HEK293 (cell line): Measurements from ENCODE around the gene MED29.

ENCODE experiments used
- BCL11A ChIP-seq: fragments of 450-650 bp; formaldehyde crosslinking; IDR thresholded peaks from 2 replicates; pipeline ENCODE4 v1.5.1; 2016; ENCODE audit warnings: low read depth, missing biosample characterization, missing genetic modification characterization
- HOXC10 ChIP-seq: sonication (generic); formaldehyde crosslinking; IDR thresholded peaks from 2 replicates; pipeline ENCODE4 v1.8.1; 2023; ENCODE audit warnings: mild to moderate bottlenecking, missing genetic modification reagents
- HOXD13 ChIP-seq: sonication (generic); formaldehyde crosslinking; IDR thresholded peaks from 2 replicates; pipeline ENCODE4 v1.8.0; 2022; ENCODE audit warnings: missing genetic modification reagents, borderline replicate concordance
- OSR2 ChIP-seq: fragments of 450-650 bp; formaldehyde crosslinking; IDR thresholded peaks from 2 replicates; pipeline ENCODE4 v1.5.1; 2016; ENCODE audit warnings: missing biosample characterization, missing genetic modification characterization
- SP2 ChIP-seq: fragments of 450-650 bp; formaldehyde crosslinking; IDR thresholded peaks from 2 replicates; pipeline ENCODE4 v1.5.1; 2016; ENCODE audit warnings: missing biosample characterization, missing genetic modification characterization
- ZFHX2 ChIP-seq: fragments of 450-650 bp; formaldehyde crosslinking; conservative IDR thresholded peaks from 2 replicates; pipeline ENCODE4 v1.5.1; 2016; ENCODE audit warnings: missing biosample characterization, missing genetic modification characterization
- ZFP69B ChIP-seq: fragments of 450-650 bp; formaldehyde crosslinking; IDR thresholded peaks from 2 replicates; pipeline ENCODE4 v1.5.1; 2016; ENCODE audit warnings: missing biosample characterization, missing genetic modification characterization
- ZNF132 ChIP-seq: fragments of 450-650 bp; formaldehyde crosslinking; IDR thresholded peaks from 2 replicates; pipeline ENCODE4 v1.5.1; 2017; ENCODE audit warnings: missing biosample characterization, missing genetic modification characterization, borderline replicate concordance
- ZNF133 ChIP-seq: fragments of 450-650 bp; formaldehyde crosslinking; IDR thresholded peaks from 2 replicates; pipeline ENCODE4 v1.5.1; 2016; ENCODE audit warnings: missing biosample characterization, missing genetic modification characterization
- ZNF221 ChIP-seq: fragments of 450-650 bp; formaldehyde crosslinking; IDR thresholded peaks from 2 replicates; pipeline ENCODE4 v1.5.1; 2017; ENCODE audit warnings: missing biosample characterization, missing genetic modification characterization, borderline replicate concordance
- ZNF23 ChIP-seq: fragments of 450-650 bp; formaldehyde crosslinking; IDR thresholded peaks from 2 replicates; pipeline ENCODE4 v1.5.1; 2016; ENCODE audit warnings: missing biosample characterization, missing genetic modification characterization, borderline replicate concordance
- ZNF341 ChIP-seq: fragments of 450-650 bp; formaldehyde crosslinking; IDR thresholded peaks from 2 replicates; pipeline ENCODE4; 2016; ENCODE audit warnings: low read depth, missing biosample characterization, missing genetic modification characterization
- ZNF426 ChIP-seq: fragments of 450-650 bp; formaldehyde crosslinking; IDR thresholded peaks from 2 replicates; pipeline ENCODE4 v1.5.1; 2017; ENCODE audit warnings: missing biosample characterization, missing genetic modification characterization, mild to moderate bottlenecking, inconsistent platforms, moderate library complexity
- ZNF544 ChIP-seq: fragments of 450-650 bp; formaldehyde crosslinking; IDR thresholded peaks from 2 replicates; pipeline ENCODE4 v1.5.0; 2017; ENCODE audit warnings: missing biosample characterization, missing genetic modification characterization
- ZNF791 ChIP-seq: fragments of 450-650 bp; formaldehyde crosslinking; IDR thresholded peaks from 2 replicates; pipeline ENCODE4 v1.5.1; 2016; ENCODE audit warnings: missing biosample characterization, missing genetic modification characterization
- ZNF843 ChIP-seq: fragments of 450-650 bp; formaldehyde crosslinking; IDR thresholded peaks from 2 replicates; pipeline ENCODE4 v1.5.1; 2016; ENCODE audit warnings: missing biosample characterization, missing genetic modification characterization
- TF ChIP-seq, protein P1 (sequence below): fragments of 450-650 bp; formaldehyde crosslinking; conservative IDR thresholded peaks from 2 replicates; pipeline ENCODE4 v1.5.1; 2016; ENCODE audit warnings: low read depth, missing biosample characterization, missing genetic modification characterization
- TF ChIP-seq, protein P2 (sequence below): fragments of 450-650 bp; IDR thresholded peaks from 2 replicates; pipeline ENCODE4 v1.5.1; 2018; ENCODE audit warnings: missing biosample characterization, mild to moderate bottlenecking, missing genetic modification characterization
- TF ChIP-seq, protein P3 (sequence below): IDR thresholded peaks from 2 replicates; pipeline ENCODE4 v1.6.1; 2011; ENCODE audit warnings: mild to moderate bottlenecking, low read depth, low read length, borderline replicate concordance
- TF ChIP-seq, protein P4 (sequence below): fragments of 450-650 bp; formaldehyde crosslinking; IDR thresholded peaks from 2 replicates; pipeline ENCODE4 v1.5.1; 2016; ENCODE audit warnings: missing biosample characterization, missing genetic modification characterization
- TF ChIP-seq, protein P5 (sequence below): fragments of 450-650 bp; formaldehyde crosslinking; IDR thresholded peaks from 2 replicates; pipeline ENCODE4 v1.5.1; 2016; ENCODE audit warnings: missing biosample characterization, missing genetic modification characterization
- TF ChIP-seq, protein P6 (sequence below): fragments of 450-650 bp; formaldehyde crosslinking; IDR thresholded peaks from 2 replicates; pipeline ENCODE4 v1.5.0; 2017; ENCODE audit warnings: missing biosample characterization, missing genetic modification characterization, borderline replicate concordance

MED29 gene

DNA sequence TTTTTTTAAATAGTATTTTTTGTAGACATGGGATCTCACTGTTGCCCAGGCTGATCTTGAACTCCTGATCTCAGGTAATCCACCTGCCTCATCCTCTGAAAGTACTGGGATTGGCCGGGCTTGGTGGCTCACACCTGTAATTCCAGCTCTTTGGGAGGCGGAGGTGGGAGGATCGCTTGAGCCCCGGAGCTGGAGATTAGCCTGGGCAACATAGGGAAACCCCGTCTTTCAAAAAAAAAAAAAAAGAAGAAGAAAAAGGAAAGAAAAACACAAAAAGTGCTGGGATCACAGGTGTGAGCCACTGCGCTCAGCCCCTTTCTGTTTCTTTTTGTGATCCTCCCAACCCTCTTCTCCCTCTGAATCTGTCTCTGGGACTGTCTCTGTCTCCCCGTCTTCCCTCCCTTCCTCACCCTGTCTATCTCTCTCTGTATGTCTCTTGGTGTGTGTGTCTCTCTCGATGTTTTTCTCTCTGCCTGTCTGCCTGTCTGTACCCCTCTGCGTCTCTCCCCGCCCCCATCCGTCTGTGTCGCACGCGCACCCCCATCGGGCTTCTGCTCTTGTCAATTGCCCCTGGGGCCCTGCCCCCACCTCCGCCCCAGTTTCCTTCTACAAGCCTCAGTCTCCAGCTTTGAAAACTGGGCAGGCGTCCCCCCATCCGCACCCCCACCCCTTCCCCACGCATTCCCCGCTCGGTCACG, 14.9 kb downstream of the MED29 start (continued):
- TF ChIP-seq, protein P1, sequence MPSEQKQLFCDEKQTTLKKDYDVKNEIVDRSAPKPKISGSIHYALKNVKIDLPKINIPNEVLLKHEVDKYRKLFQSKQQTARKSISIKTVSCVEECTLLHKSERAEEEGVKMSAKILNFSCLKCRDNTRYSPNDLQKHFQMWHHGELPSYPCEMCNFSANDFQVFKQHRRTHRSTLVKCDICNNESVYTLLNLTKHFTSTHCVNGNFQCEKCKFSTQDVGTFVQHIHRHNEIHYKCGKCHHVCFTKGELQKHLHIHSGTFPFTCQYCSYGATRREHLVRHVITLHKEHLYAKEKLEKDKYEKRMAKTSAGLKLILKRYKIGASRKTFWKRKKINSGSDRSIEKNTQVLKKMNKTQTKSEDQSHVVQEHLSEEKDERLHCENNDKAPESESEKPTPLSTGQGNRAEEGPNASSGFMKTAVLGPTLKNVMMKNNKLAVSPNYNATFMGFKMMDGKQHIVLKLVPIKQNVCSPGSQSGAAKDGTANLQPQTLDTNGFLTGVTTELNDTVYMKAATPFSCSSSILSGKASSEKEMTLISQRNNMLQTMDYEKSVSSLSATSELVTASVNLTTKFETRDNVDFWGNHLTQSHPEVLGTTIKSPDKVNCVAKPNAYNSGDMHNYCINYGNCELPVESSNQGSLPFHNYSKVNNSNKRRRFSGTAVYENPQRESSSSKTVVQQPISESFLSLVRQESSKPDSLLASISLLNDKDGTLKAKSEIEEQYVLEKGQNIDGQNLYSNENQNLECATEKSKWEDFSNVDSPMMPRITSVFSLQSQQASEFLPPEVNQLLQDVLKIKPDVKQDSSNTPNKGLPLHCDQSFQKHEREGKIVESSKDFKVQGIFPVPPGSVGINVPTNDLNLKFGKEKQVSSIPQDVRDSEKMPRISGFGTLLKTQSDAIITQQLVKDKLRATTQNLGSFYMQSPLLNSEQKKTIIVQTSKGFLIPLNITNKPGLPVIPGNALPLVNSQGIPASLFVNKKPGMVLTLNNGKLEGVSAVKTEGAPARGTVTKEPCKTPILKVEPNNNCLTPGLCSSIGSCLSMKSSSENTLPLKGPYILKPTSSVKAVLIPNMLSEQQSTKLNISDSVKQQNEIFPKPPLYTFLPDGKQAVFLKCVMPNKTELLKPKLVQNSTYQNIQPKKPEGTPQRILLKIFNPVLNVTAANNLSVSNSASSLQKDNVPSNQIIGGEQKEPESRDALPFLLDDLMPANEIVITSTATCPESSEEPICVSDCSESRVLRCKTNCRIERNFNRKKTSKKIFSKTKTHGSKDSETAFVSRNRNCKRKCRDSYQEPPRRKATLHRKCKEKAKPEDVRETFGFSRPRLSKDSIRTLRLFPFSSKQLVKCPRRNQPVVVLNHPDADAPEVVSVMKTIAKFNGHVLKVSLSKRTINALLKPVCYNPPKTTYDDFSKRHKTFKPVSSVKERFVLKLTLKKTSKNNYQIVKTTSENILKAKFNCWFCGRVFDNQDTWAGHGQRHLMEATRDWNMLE (tag by site-specific recombination), result no peak
- TF ChIP-seq HOXC10 (CRISPR knock-in tag), result no peak
- no peak for TF ChIP-seq ZNF133
- TF ChIP-seq, protein P2, sequence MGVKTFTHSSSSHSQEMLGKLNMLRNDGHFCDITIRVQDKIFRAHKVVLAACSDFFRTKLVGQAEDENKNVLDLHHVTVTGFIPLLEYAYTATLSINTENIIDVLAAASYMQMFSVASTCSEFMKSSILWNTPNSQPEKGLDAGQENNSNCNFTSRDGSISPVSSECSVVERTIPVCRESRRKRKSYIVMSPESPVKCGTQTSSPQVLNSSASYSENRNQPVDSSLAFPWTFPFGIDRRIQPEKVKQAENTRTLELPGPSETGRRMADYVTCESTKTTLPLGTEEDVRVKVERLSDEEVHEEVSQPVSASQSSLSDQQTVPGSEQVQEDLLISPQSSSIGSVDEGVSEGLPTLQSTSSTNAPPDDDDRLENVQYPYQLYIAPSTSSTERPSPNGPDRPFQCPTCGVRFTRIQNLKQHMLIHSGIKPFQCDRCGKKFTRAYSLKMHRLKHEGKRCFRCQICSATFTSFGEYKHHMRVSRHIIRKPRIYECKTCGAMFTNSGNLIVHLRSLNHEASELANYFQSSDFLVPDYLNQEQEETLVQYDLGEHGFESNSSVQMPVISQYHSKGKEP (tag by site-specific recombination), result no peak
- TF ChIP-seq ZNF791 (tag by site-specific recombination), result peak; percentile 82; the same call in 1 of the 2 replicates
- no peak for TF ChIP-seq ZNF221
- TF ChIP-seq ZFP69B (tag by site-specific recombination), result peak; percentile 42; the same call in 1 of the 2 replicates
- TF ChIP-seq ZNF341, result peak; percentile 39; the same call in 1 of the 2 replicates
- TF ChIP-seq ZNF23 (tag by site-specific recombination), result no peak
- no peak for TF ChIP-seq HOXD13 (CRISPR knock-in tag)
- peak; percentile 66 for TF ChIP-seq ZNF843 (tag by site-specific recombination)
- TF ChIP-seq, protein P3, sequence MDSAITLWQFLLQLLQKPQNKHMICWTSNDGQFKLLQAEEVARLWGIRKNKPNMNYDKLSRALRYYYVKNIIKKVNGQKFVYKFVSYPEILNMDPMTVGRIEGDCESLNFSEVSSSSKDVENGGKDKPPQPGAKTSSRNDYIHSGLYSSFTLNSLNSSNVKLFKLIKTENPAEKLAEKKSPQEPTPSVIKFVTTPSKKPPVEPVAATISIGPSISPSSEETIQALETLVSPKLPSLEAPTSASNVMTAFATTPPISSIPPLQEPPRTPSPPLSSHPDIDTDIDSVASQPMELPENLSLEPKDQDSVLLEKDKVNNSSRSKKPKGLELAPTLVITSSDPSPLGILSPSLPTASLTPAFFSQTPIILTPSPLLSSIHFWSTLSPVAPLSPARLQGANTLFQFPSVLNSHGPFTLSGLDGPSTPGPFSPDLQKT, result no peak
- no peak for TF ChIP-seq ZNF426 (tag by site-specific recombination)
- TF ChIP-seq OSR2, result no peak; the same call in 1 of the 2 replicates
- TF ChIP-seq BCL11A (tag by site-specific recombination), result no peak
- no peak for TF ChIP-seq ZNF132 (tag by site-specific recombination)
- TF ChIP-seq, protein P4, sequence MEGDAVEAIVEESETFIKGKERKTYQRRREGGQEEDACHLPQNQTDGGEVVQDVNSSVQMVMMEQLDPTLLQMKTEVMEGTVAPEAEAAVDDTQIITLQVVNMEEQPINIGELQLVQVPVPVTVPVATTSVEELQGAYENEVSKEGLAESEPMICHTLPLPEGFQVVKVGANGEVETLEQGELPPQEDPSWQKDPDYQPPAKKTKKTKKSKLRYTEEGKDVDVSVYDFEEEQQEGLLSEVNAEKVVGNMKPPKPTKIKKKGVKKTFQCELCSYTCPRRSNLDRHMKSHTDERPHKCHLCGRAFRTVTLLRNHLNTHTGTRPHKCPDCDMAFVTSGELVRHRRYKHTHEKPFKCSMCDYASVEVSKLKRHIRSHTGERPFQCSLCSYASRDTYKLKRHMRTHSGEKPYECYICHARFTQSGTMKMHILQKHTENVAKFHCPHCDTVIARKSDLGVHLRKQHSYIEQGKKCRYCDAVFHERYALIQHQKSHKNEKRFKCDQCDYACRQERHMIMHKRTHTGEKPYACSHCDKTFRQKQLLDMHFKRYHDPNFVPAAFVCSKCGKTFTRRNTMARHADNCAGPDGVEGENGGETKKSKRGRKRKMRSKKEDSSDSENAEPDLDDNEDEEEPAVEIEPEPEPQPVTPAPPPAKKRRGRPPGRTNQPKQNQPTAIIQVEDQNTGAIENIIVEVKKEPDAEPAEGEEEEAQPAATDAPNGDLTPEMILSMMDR (tag by site-specific recombination), result peak; percentile 23; the same call in 1 of the 2 replicates
- no peak for TF ChIP-seq ZNF544 (tag by site-specific recombination)
- TF ChIP-seq, protein P5, sequence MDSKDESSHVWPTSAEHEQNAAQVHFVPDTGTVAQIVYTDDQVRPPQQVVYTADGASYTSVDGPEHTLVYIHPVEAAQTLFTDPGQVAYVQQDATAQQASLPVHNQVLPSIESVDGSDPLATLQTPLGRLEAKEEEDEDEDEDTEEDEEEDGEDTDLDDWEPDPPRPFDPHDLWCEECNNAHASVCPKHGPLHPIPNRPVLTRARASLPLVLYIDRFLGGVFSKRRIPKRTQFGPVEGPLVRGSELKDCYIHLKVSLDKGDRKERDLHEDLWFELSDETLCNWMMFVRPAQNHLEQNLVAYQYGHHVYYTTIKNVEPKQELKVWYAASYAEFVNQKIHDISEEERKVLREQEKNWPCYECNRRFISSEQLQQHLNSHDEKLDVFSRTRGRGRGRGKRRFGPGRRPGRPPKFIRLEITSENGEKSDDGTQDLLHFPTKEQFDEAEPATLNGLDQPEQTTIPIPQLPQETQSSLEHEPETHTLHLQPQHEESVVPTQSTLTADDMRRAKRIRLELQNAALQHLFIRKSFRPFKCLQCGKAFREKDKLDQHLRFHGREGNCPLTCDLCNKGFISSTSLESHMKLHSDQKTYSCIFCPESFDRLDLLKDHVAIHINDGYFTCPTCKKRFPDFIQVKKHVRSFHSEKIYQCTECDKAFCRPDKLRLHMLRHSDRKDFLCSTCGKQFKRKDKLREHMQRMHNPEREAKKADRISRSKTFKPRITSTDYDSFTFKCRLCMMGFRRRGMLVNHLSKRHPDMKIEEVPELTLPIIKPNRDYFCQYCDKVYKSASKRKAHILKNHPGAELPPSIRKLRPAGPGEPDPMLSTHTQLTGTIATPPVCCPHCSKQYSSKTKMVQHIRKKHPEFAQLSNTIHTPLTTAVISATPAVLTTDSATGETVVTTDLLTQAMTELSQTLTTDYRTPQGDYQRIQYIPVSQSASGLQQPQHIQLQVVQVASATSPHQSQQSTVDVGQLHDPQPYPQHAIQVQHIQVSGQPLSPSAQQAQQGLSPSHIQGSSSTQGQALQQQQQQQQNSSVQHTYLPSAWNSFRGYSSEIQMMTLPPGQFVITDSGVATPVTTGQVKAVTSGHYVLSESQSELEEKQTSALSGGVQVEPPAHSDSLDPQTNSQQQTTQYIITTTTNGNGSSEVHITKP (tag by site-specific recombination), result peak; percentile 8
- TF ChIP-seq ZFHX2 (tag by site-specific recombination), result peak; percentile 81
- peak; percentile 25; the same call in 1 of the 2 replicates for TF ChIP-seq SP2
- TF ChIP-seq, protein P6, sequence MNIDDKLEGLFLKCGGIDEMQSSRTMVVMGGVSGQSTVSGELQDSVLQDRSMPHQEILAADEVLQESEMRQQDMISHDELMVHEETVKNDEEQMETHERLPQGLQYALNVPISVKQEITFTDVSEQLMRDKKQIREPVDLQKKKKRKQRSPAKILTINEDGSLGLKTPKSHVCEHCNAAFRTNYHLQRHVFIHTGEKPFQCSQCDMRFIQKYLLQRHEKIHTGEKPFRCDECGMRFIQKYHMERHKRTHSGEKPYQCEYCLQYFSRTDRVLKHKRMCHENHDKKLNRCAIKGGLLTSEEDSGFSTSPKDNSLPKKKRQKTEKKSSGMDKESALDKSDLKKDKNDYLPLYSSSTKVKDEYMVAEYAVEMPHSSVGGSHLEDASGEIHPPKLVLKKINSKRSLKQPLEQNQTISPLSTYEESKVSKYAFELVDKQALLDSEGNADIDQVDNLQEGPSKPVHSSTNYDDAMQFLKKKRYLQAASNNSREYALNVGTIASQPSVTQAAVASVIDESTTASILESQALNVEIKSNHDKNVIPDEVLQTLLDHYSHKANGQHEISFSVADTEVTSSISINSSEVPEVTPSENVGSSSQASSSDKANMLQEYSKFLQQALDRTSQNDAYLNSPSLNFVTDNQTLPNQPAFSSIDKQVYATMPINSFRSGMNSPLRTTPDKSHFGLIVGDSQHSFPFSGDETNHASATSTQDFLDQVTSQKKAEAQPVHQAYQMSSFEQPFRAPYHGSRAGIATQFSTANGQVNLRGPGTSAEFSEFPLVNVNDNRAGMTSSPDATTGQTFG, result no peak
